Rectal smooth muscle tissue (tissue), 1 donor: ENCODE data around the gene RTL1.

Experiments used
- H3K27ac ChIP-seq: one replicate; pipeline ENCODE4 v1.7.0; 2013; ENCODE audit warnings: low read depth, low read length, inconsistent platforms
- H3K27me3 ChIP-seq: one replicate; pipeline ENCODE4 v1.7.0; 2013; ENCODE audit warnings: low read length; ENCODE audit not compliant: control insufficient read depth, insufficient read depth
- H3K36me3 ChIP-seq: one replicate; pipeline ENCODE4 v1.7.0; 2013; ENCODE audit warnings: low read length; ENCODE audit not compliant: control insufficient read depth, insufficient read depth
- H3K4me1 ChIP-seq: one replicate; pipeline ENCODE4 v1.7.0; 2013; ENCODE audit warnings: low read length; ENCODE audit not compliant: control insufficient read depth, insufficient read depth
- H3K4me3 ChIP-seq: one replicate; pipeline ENCODE4 v1.7.0; 2013; ENCODE audit warnings: low read length
- H3K9ac ChIP-seq: one replicate; pipeline ENCODE4 v1.7.0; 2013; ENCODE audit warnings: low read length

RTL1 gene

DNA sequence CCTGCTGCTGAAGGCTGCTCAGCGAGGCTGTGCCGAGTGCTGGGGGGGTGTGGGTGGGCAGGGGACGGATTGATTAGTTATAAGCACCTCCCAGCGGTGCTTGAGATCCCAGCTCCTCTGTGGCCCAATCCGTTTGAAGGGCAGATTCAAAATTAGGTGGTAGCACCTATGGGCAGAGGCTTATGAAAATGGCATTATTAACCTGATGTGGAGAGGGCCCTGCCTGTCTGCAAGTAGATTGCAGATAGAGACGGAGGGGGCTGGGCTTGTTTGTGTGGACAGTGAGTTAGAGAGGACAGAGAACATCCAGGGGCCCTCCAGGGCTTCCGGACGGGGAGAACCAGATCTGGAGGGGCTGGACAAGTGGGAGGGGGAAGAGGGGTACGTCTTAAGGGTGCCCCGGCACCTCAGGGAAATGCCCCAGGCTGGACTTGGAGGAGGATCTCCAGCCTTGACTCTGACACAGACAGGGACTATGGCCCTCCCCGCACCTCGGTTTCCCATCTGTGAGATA lies at the start of gene RTL1:
Gene RTL1, minus strand, starts transcription at position 51 of the 514 bp plus-strand sequence. CDS start 18,934 bp downstream, outside the sequence.
- no peak within 1 kb of the TSS for H3K27ac ChIP-seq
- no peaks in the 10 kb centered on the region for H3K36me3 ChIP-seq
- H3K27me3 ChIP-seq = peaks cover 4% of the 10 kb centered on the region
- no peak within 1 kb of the TSS for H3K4me3 ChIP-seq
- no peak within 1 kb of the TSS for H3K9ac ChIP-seq
- H3K4me1 ChIP-seq = no peaks in the 10 kb centered on the region

DNA sequence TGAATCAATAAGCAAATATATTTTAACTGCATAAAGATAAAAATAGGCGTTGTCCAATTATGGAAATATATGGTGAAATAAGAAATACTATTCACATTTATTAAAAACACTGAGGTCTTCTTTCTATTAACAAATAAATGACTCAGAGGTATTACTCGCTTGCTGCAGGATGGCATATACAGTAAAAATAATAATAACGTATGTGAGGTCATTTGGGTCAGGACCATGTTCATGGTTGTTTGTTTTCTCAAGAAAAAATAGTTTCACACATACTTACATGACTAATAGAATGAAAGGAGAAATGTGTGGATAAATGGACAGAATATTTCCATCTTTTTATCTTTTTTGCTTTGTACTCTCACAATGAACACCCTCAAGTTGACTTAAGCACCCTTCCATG lies 46.5 kb upstream of the RTL1 start:
- Histone ChIP-seq H3K27me3 (no peaks in the 10 kb centered on the region), H3K4me1 (no peaks in the 10 kb centered on the region), H3K4me3 (no peak overlapping the region), H3K9ac (no peak overlapping the region), H3K27ac (no peak overlapping the region), H3K36me3 (no peaks in the 10 kb centered on the region)

DNA sequence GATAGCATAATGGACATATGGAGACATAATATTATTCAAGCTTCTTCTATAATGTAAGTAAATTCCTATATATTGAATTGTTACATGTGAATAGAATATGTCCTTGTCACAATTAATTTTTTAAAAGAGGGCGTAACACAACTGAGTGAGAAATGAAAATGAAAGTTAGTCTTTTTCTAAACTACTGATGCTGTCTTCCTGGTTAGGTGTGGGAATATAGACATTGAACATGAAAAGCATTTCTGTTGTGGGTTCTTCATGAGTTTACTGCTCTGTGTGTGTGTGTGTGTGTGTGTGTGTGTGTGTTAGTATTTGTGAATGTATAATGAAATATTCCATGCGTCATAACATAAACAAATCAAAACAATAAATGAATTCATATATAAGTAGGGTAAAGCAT lies 40.5 kb upstream of the RTL1 start:
- H3K9ac ChIP-seq = no peak overlapping the region
- H3K36me3 ChIP-seq = no peaks in the 10 kb centered on the region

DNA sequence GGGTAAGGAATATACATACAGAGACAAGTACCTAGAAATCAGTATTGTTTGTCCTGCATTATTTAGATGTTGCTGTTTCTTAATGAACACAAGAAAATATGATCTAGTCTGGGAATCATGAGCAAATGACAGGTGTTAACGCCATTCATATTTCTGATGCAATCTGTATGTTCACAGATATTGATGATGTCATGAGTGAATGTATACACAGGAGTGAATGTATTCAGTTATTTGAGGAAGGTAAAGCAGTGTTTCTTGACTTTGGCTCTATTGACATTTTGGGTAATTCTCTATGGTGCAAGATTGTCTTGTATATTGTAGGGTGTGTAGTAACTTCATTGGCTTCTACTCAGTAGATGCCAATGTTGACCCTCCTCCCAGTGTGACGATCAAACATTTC lies 26.7 kb upstream of the RTL1 start:
- Histone ChIP-seq H3K27ac (no peak overlapping the region), H3K9ac (no peak overlapping the region), H3K4me3 (no peak overlapping the region), H3K36me3 (no peaks in the 10 kb centered on the region), H3K4me1 (no peaks in the 10 kb centered on the region), H3K27me3 (no peaks in the 10 kb centered on the region)

More for the DNA sequence above, 40.5 kb upstream of the RTL1 start:
- Histone ChIP-seq H3K4me3 (no peak overlapping the region), H3K27ac (no peak overlapping the region), H3K4me1 (no peaks in the 10 kb centered on the region), H3K27me3 (no peaks in the 10 kb centered on the region)

DNA sequence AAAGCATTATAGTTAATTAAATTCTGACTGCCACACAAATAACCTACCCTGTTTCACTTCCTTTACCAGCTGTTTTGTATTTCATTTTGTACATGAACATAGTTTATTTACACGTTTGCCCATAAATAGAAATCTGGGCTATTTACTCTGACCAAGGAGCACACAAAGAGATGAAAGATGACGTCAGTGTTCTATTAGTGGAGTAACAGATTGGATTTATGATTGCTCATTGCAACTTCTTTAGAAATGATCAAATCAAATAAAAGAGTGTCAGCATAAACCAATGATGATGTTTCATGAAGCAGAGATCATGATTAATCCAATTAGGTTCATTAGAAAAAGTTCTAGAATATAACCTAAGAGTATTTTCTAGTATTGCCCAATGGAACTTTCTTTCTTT lies 12.0 kb upstream of the RTL1 start:
- no peak overlapping the region for H3K27ac ChIP-seq
- no peaks in the 10 kb centered on the region for H3K27me3 ChIP-seq
- H3K4me3 ChIP-seq = no peak overlapping the region

DNA sequence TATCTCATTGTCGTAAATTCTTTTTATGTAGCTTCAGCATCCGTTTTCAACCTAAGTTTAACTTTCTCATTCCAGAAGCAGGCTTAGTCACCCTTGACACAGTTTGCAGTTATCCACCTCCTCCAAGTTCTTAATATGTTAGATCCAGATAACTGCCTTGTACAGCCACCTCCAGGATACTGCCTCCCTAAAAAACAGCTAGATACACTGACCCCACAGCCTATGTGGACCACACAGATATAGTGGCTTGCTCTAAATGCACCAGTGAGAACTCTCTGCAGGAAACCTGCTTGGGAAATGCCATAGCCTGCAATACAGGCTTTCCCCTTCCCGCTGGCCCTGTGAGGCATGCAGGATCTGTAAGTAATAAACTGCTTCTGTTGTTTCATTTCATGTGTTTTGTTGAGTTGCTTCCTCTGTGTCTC lies 11.1 kb upstream of the RTL1 start:
- no peak overlapping the region for H3K4me3 ChIP-seq
- H3K27ac ChIP-seq = no peak overlapping the region

More for the DNA sequence above, 12.0 kb upstream of the RTL1 start:
- Histone ChIP-seq H3K9ac (no peak overlapping the region), H3K4me1 (no peaks in the 10 kb centered on the region), H3K36me3 (no peaks in the 10 kb centered on the region)

DNA sequence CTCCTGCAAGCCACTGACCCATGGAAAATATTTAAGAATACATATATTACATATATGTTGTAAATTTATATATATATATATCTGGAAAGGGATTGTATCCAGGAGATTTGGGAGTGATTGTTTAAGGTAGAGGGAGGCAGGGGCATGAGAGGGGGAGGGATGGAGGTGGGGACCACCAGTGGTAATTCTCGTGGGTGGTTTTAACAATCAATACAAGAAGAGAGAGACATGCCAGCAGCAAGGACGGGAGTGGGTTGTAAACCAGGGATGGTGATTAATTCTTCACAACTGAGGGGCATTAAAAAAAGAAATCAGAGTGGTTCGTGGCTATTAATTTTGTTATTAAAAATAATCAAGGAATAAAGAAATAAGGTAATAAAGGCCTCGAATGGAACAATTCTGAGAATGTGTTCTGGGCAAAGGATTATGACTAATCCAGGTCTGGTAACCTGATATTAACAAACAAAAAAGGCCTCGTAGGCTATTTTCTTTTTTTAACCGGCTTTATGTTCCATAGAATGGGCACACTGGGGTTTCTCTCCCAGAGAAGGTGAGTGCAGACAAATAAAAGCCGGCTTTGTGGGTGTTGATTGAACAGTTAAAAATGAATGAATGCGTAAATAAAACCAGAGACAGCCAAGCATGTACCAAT lies 8.3 kb upstream of the RTL1 start:
- Histone ChIP-seq H3K9ac (no peak overlapping the region), H3K36me3 (no peaks in the 10 kb centered on the region), H3K27me3 (peaks cover 4% of the 10 kb centered on the region), H3K4me3 (no peak overlapping the region), H3K4me1 (no peaks in the 10 kb centered on the region), H3K27ac (no peak overlapping the region)

More for the DNA sequence above, 11.1 kb upstream of the RTL1 start:
- no peaks in the 10 kb centered on the region for H3K4me1 ChIP-seq
- H3K9ac ChIP-seq = no peak overlapping the region
- H3K27me3 ChIP-seq = no peaks in the 10 kb centered on the region
- no peaks in the 10 kb centered on the region for H3K36me3 ChIP-seq

DNA sequence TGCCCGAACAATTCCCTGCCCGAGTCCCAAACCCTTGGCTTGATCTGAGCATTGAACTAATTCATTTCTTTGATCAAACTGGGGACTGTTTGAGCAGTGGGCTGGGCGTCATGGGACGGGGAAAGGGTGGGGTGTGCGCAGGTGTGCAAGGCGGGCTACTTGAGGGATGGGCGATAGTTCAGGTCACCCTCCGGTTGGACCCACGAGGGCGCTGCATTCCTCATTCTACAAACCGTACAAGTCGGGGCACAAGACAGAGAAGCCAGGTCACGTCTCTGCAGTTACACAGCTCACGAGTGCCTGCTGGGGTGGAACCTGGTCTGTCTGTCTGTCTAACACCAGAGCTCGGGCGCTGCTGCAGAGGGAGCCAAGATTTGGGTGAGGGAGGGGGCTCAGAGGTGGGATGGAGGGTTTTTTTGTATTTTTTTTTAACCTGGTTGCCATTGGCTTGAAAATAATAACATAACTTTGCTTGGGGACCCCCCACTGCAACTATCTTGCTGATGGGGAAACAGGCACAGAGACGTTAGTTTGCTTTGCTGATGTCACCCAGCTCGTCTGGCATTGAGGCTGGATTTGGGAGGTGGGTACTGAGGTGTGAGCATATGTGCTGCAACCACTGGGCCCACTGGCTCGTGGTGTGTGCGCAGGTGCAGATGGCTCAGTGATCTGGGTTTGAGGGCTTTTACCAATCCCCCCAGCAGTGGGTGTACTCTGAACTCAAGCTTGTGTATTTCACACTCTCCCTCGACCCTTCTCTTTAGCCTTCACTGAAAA lies 7.6 kb upstream of the RTL1 start:
- H3K36me3 ChIP-seq = no peaks in the 10 kb centered on the region
- H3K9ac ChIP-seq = no peak overlapping the region
- H3K27ac ChIP-seq = no peak overlapping the region
- H3K4me1 ChIP-seq = no peaks in the 10 kb centered on the region
- no peak overlapping the region for H3K4me3 ChIP-seq
- peaks cover 4% of the 10 kb centered on the region for H3K27me3 ChIP-seq

DNA sequence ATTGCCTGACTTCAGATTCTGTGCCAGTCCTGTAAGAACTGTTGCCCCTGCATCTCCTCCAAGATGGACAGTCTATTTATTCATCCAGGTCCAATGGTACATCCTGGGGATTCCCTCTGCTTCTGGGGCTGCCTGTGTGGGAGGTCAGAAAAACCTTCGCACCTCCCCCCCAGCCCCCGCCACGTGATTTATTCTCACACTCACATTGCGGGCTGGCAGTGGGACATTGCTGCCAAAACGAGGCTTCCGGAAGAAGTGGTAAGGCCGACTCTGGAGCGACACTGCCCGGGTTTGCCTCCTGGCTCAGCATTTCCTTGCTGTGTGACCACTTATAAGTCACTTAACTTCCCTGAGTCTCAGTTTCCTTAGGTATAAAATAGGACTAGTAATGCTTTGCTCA lies 5.9 kb upstream of the RTL1 start:
- H3K27ac ChIP-seq = no peak overlapping the region
- H3K4me1 ChIP-seq = no peaks in the 10 kb centered on the region
- H3K4me3 ChIP-seq = no peak overlapping the region
- H3K36me3 ChIP-seq = no peaks in the 10 kb centered on the region
- H3K27me3 ChIP-seq = peaks cover 4% of the 10 kb centered on the region
- H3K9ac ChIP-seq = no peak overlapping the region

DNA sequence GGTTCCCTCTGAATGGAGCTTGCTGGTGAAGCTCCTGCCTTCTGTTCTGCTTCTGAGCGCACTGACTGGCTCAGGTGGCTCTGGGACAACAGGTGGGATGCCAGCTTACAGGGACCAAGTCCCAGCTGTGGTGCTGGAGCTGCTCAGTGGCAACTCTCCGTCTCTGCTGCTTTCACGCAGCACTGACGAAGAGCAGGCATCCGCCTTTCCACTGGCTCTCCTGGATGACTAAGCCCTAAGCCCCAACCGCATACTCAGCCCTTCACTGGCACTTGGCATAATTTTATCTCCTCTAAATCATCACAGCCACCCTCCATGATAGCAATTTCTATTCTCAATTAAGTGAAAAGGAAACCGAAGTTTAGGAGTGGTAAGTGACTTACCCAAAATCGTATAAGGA lies 3.7 kb upstream of the RTL1 start:
- H3K27me3 ChIP-seq = peaks cover 4% of the 10 kb centered on the region
- no peak overlapping the region for H3K4me3 ChIP-seq
- no peak overlapping the region for H3K9ac ChIP-seq

DNA sequence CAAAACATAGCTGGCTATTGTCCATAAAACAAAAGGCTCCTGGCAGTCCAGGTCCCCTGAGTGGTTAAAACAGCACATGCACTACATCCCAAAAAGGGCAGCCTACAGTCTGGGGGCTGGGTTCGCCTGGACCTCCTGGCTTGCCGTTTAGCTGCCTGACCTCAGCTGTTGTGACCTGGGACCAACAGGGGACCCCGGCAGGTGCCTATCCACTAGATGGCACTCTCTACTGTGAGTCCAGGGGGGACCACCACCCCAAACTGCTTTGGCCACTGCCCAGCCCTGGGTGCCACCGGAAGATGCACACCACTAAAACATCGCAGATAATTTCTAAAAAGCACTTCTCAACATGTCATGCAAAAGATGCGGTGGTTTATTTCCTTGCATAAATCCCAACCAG lies 2.9 kb upstream of the RTL1 start:
- no peak overlapping the region for H3K4me3 ChIP-seq
- peaks cover 4% of the 10 kb centered on the region for H3K27me3 ChIP-seq
- H3K27ac ChIP-seq = no peak overlapping the region
- no peak overlapping the region for H3K9ac ChIP-seq
- H3K36me3 ChIP-seq = no peaks in the 10 kb centered on the region
- H3K4me1 ChIP-seq = no peaks in the 10 kb centered on the region

More for the DNA sequence above, 3.7 kb upstream of the RTL1 start:
- Histone ChIP-seq H3K36me3 (no peaks in the 10 kb centered on the region), H3K4me1 (no peaks in the 10 kb centered on the region), H3K27ac (no peak overlapping the region)

DNA sequence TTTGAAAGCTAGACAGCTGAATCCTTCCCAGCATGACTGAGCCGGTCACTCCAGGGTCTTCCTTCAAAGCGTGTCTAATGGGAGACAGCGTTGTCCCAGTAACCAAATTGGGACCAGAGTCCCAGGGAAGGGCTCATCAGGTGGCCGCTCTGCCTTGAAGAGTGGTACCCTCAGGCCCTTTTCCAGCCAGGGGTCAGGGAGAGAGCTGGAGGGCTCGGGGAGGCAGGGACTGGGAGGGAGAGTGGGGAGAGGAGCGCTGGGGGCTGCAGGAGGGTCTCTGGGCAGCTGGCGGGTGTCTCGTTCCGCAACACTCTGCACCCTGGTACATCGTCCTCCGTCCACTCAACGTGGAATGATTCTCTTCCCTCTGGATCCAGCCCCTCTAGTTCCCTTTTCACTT lies 1.6 kb upstream of the RTL1 start:
- H3K9ac ChIP-seq = no peak overlapping the region
- peaks cover 4% of the 10 kb centered on the region for H3K27me3 ChIP-seq
- no peak overlapping the region for H3K4me3 ChIP-seq
- H3K27ac ChIP-seq = no peak overlapping the region
- H3K36me3 ChIP-seq = no peaks in the 10 kb centered on the region
- no peaks in the 10 kb centered on the region for H3K4me1 ChIP-seq
